CD4-positive, alpha-beta T cell (primary cell): ENCODE data around the gene FAM184B. TPM values are rescaled to one million over a fixed set of nuclear protein-coding genes. Genes with fewer than 3 reads are reported as not detected.

Experiments used
- ATAC-seq: fragments of 200-7000 bp; cut with Tn5 transposase; one replicate; pipeline ENCODE4 v1.10.0; 2022; ENCODE audit warnings: mild to moderate bottlenecking; ENCODE audit not compliant: poor library complexity
- CTCF ChIA-PET: fragments of 350-600 bp; sonication (Branson Sonifier 250); formaldehyde crosslinking; loops from one replicate; lab custom pipeline; 2021; ENCODE audit warnings: antibody characterized with exemption, inconsistent platforms; lab: Charles Lee
- POLR2A ChIA-PET: fragments of 350-600 bp; sonication (Branson Sonifier 250); formaldehyde crosslinking; loops from one replicate; lab custom pipeline; 2021; ENCODE audit warnings: antibody characterized with exemption, inconsistent platforms; lab: Charles Lee
- DNase-seq, 14 experiments: peaks; one replicate each; pipeline ENCODE4 v3.0.0-alpha.2; 2013 to 2020; ENCODE audit warnings: mixed read lengths in 2 of 14
- H3K27ac ChIP-seq, 2 donors: one replicate each; pipeline versions ENCODE4 v1.5.1 to v1.7.0; 2013; ENCODE audit warnings: low read length in 2 of 2, low read depth in 1 of 2, mild to moderate bottlenecking in 1 of 2
- H3K27me3 ChIP-seq, 2 experiments: 1 replicate in 1 of 2; 2 replicates in 1 of 2; pipeline versions ENCODE4 v1.6.1 to v1.7.0; 2013; ENCODE audit warnings: low read length in 2 of 2, control low read depth in 1 of 2, mild to moderate bottlenecking in 1 of 2, moderate library complexity in 1 of 2; ENCODE audit not compliant: insufficient read depth in 2 of 2, control insufficient read depth in 1 of 2
- H3K36me3 ChIP-seq: one replicate; pipeline ENCODE4 v1.6.1; 2013; ENCODE audit warnings: low read length, control low read depth; ENCODE audit not compliant: insufficient read depth
- H3K4me1 ChIP-seq: one replicate; pipeline ENCODE4 v1.6.1; 2013; ENCODE audit warnings: low read length, control low read depth; ENCODE audit not compliant: insufficient read depth
- H3K4me3 ChIP-seq: one replicate; pipeline ENCODE4 v1.5.1; 2013; ENCODE audit warnings: mild to moderate bottlenecking, low read length, moderate library complexity
- H3K9me3 ChIP-seq, 2 experiments: 1 replicate in 1 of 2; 2 replicates in 1 of 2; pipeline versions ENCODE4 v1.6.1 to v1.7.0; 2013; ENCODE audit warnings: low read length in 2 of 2, mild to moderate bottlenecking in 2 of 2, control low read depth in 1 of 2, moderate library complexity in 1 of 2; ENCODE audit not compliant: control insufficient read depth in 1 of 2, insufficient read depth in 1 of 2
- H3K27ac Mint-ChIP-seq: one replicate; pipeline ENCODE4 v1.8.0; 2020; ENCODE audit warnings: mixed read lengths
- H3K27me3 Mint-ChIP-seq: one replicate; pipeline ENCODE4 v1.8.0; 2021; ENCODE audit warnings: mixed read lengths
- H3K36me3 Mint-ChIP-seq: one replicate; pipeline ENCODE4 v1.8.0; 2021; ENCODE audit warnings: low read depth, mixed read lengths
- H3K4me1 Mint-ChIP-seq: one replicate; pipeline ENCODE4 v1.8.0; 2021; ENCODE audit warnings: low read depth, mixed read lengths
- H3K4me3 Mint-ChIP-seq: one replicate; pipeline ENCODE4 v1.8.0; 2020; ENCODE audit warnings: mild to moderate bottlenecking, mixed read lengths
- H3K9me3 Mint-ChIP-seq: one replicate; pipeline ENCODE4 v1.8.0; 2020; ENCODE audit warnings: mixed read lengths
- intact Hi-C, 2 experiments: fragments of 100-400 bp; cut with DNase I in 1 of 2; cut with micrococcal nuclease in 1 of 2; formaldehyde crosslinking; loops; one replicate each; pipeline versions ENCODE4 v1.15.1 to v1.9.0; 2023 to 2025; cut with DNase I, micrococcal nuclease
- total RNA-seq, 174 experiments: library from RNA in 2 of 174; stranded (reverse) in 2 of 174; gene quantifications; one replicate each; pipeline ENCODE4 v1.2.3 and lab custom pipeline; 2021 to 2026
- TF ChIP-seq, protein P1 (sequence below): fragments of 200-600 bp; IDR thresholded peaks from one replicate; pipeline ENCODE4 v1.8.0; 2022; ENCODE audit warnings: antibody characterized with exemption, mild to moderate bottlenecking

FAM184B gene
- total RNA-seq, 2 experiments from 2014 or later, result not detected

DNA sequence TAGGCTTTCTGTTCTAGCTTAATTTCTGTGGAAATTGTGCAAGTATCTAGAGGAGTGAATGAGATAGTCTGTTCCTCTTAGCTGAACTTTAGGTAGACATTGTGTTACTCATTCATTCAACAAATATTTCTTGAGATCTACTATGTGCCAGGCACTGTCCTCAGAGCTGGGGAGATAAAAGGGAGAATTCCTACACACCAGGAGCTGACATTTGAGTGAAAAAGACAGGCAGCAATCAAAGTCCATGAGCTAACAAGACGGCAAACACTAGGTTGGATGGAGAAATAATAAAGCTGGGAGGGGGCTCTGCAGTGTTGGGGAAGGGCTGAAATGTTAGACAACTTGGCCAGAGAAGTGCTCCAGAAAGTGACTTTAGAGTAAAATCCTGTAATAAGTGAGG, 86.9 kb downstream of the FAM184B start:
- no peak overlapping the region for H3K27ac Mint-ChIP-seq
- ChIA-PET CTCF (no interaction called here), POLR2A (no interaction called here)
- no peaks in the 10 kb centered on the region for H3K27me3 Mint-ChIP-seq
- no peak for DNase-seq
- peaks cover 5% of the 10 kb centered on the region for H3K9me3 Mint-ChIP-seq
- H3K9me3 ChIP-seq, result no peaks in the 10 kb centered on the region
- intact Hi-C loops, result no loop called here
- no peak for ATAC-seq
- H3K4me1 ChIP-seq, result no peaks in the 10 kb centered on the region
- H3K36me3 Mint-ChIP-seq, result no peaks in the 10 kb centered on the region
- TF ChIP-seq, protein P1, sequence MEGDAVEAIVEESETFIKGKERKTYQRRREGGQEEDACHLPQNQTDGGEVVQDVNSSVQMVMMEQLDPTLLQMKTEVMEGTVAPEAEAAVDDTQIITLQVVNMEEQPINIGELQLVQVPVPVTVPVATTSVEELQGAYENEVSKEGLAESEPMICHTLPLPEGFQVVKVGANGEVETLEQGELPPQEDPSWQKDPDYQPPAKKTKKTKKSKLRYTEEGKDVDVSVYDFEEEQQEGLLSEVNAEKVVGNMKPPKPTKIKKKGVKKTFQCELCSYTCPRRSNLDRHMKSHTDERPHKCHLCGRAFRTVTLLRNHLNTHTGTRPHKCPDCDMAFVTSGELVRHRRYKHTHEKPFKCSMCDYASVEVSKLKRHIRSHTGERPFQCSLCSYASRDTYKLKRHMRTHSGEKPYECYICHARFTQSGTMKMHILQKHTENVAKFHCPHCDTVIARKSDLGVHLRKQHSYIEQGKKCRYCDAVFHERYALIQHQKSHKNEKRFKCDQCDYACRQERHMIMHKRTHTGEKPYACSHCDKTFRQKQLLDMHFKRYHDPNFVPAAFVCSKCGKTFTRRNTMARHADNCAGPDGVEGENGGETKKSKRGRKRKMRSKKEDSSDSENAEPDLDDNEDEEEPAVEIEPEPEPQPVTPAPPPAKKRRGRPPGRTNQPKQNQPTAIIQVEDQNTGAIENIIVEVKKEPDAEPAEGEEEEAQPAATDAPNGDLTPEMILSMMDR, result no peak
- no peaks in the 10 kb centered on the region for H3K36me3 ChIP-seq
- H3K4me3 Mint-ChIP-seq, result no peak overlapping the region
- H3K27me3 ChIP-seq, result peaks cover 2 to 5% of the 10 kb centered on the region in 2 experiments
- no peak overlapping the region for H3K4me3 ChIP-seq
- H3K27ac ChIP-seq, result no peak overlapping the region
- no peaks in the 10 kb centered on the region for H3K4me1 Mint-ChIP-seq

DNA sequence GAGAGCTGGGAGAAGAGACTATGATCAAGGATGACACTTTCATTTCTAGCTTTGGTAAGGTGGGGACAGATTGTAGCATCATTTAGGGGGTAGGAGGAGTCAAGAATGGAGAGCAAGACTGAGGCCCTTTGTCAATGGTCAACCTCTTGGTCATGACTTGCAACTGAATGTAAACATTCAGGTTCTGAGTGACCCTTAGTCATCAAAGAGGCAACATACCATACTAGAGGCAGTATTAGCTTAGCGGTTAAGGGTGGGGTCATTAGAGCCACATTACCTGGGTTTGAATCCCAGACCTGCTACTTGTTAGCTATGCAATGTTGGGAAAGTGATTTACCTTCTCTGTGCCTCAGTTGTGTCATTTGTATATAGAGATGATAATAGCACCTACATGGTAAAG, 90.5 kb downstream of the FAM184B start:
- Mint-ChIP-seq H3K27me3 (no peaks in the 10 kb centered on the region), H3K4me3 (no peak overlapping the region), H3K9me3 (no peaks in the 10 kb centered on the region), H3K4me1 (no peaks in the 10 kb centered on the region), H3K36me3 (no peaks in the 10 kb centered on the region), H3K27ac (no peak overlapping the region)
- TF ChIP-seq, protein P1, result no peak
- Histone ChIP-seq H3K27me3 (peaks cover 2% of the 10 kb centered on the region in 2 experiments), H3K36me3 (no peaks in the 10 kb centered on the region), H3K9me3 (no peaks in the 10 kb centered on the region), H3K4me3 (no peak overlapping the region), H3K27ac (no peak overlapping the region), H3K4me1 (no peaks in the 10 kb centered on the region)
- DNase-seq (no peak), ATAC-seq (no peak)
- ChIA-PET CTCF (no interaction called here), POLR2A (no interaction called here)
- intact Hi-C loops, result no loop called here

- CTCF ChIA-PET, result no interaction called here
- H3K4me1 ChIP-seq, result no peaks in the 10 kb centered on the region
- DNase-seq (no peak), ATAC-seq (no peak)
- no peaks in the 10 kb centered on the region for H3K9me3 ChIP-seq
- H3K9me3 Mint-ChIP-seq, result no peaks in the 10 kb centered on the region
- POLR2A ChIA-PET, result no interaction called here
- H3K27ac ChIP-seq, result no peak overlapping the region
- no peak overlapping the region for H3K4me3 Mint-ChIP-seq
- no peaks in the 10 kb centered on the region for H3K36me3 ChIP-seq
- no peaks in the 10 kb centered on the region for H3K27me3 Mint-ChIP-seq
- TF ChIP-seq, protein P1, result no peak
- no peak overlapping the region for H3K4me3 ChIP-seq
- intact Hi-C loops, result no loop called here
- no peak overlapping the region for H3K27ac Mint-ChIP-seq
- H3K4me1 Mint-ChIP-seq, result no peaks in the 10 kb centered on the region
- H3K27me3 ChIP-seq, result peaks cover 0 to 2% of the 10 kb centered on the region in 2 experiments
- H3K36me3 Mint-ChIP-seq, result no peaks in the 10 kb centered on the region
Observed at GRCh38 chr4:17690135-17690534, 91.3 kb downstream of the FAM184B start.
